Measurements from ENCODE around the gene CDH24.
"Not testable (repeated sequence)": the region's sequence is repeated elsewhere in the genome, so short reads cannot be mapped to it uniquely, and the experiment has no call there.

The CDH24 gene

GRCh38 chr14:23006188-23006534, 51.2 kb downstream of the CDH24 start:
- Histone ChIP-seq H3K9me3 (ENCODE audit: severe bottlenecking) (no peaks in the 10 kb centered on the region), H3K27ac (ENCODE audit: poor library complexity, severe bottlenecking) (peak overlapping the region; percentile 67), H3K4me1 (ENCODE audit: insufficient read depth, poor library complexity, severe bottlenecking) (peaks cover 30% of the 10 kb centered on the region), H3K36me3 (ENCODE audit: low read depth) (no peaks in the 10 kb centered on the region), H3K4me3 (ENCODE audit: severe bottlenecking) (peak overlapping the region; percentile 49), H3K27me3 (ENCODE audit: insufficient read depth, poor library complexity, severe bottlenecking) (no peaks in the 10 kb centered on the region)
- ATAC-seq (ENCODE audit: low read depth) (no peak), DNase-seq (ENCODE audit: low spot score) (no peak)
- TF ChIP-seq, protein P1, sequence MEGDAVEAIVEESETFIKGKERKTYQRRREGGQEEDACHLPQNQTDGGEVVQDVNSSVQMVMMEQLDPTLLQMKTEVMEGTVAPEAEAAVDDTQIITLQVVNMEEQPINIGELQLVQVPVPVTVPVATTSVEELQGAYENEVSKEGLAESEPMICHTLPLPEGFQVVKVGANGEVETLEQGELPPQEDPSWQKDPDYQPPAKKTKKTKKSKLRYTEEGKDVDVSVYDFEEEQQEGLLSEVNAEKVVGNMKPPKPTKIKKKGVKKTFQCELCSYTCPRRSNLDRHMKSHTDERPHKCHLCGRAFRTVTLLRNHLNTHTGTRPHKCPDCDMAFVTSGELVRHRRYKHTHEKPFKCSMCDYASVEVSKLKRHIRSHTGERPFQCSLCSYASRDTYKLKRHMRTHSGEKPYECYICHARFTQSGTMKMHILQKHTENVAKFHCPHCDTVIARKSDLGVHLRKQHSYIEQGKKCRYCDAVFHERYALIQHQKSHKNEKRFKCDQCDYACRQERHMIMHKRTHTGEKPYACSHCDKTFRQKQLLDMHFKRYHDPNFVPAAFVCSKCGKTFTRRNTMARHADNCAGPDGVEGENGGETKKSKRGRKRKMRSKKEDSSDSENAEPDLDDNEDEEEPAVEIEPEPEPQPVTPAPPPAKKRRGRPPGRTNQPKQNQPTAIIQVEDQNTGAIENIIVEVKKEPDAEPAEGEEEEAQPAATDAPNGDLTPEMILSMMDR (IDR thresholded peaks at IDR 0.05; ENCODE audit: poor library complexity, severe bottlenecking), result no peak

GRCh38 chr14:23005451-23006187, 51.7 kb downstream of the CDH24 start:
- no peaks in the 10 kb centered on the region for H3K9me3 ChIP-seq (ENCODE audit: severe bottlenecking)
- ATAC-seq (ENCODE audit: low read depth), result no peak
- H3K4me3 ChIP-seq (ENCODE audit: severe bottlenecking), result no peak overlapping the region
- DNase-seq (ENCODE audit: low spot score), result no peak
- H3K36me3 ChIP-seq (ENCODE audit: low read depth), result no peaks in the 10 kb centered on the region
- H3K27me3 ChIP-seq (ENCODE audit: insufficient read depth, poor library complexity, severe bottlenecking), result no peaks in the 10 kb centered on the region
- H3K27ac ChIP-seq (ENCODE audit: poor library complexity, severe bottlenecking), result peak overlapping the region; percentile 67
- H3K4me1 ChIP-seq (ENCODE audit: insufficient read depth, poor library complexity, severe bottlenecking), result peaks cover 30% of the 10 kb centered on the region
- TF ChIP-seq, protein P1 (IDR thresholded peaks at IDR 0.05; ENCODE audit: poor library complexity, severe bottlenecking), result no peak

DNA sequence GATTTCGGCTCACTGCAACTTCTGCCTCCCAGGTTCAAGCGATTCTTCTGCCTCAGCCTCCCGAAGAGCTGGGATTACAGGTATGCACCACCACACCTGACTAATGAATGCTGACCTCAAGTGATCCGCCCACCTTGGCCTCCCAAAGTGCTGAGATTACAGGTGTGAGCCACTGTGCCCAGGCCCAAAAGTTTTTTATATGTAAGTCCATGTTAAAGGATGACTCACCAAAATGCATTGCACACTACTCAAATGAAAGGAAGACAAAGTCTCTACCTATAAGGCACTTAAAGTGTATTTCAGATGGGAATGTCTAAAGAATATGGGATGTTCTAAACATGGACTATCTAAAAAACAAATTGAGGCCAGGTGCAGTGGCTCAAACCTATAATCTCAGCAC, 53.0 kb downstream of the CDH24 start:
- H3K27ac ChIP-seq (ENCODE audit: poor library complexity, severe bottlenecking); H3K36me3 ChIP-seq (ENCODE audit: low read depth); H3K9me3 ChIP-seq (ENCODE audit: severe bottlenecking); DNase-seq (ENCODE audit: low spot score); H3K4me3 ChIP-seq (ENCODE audit: severe bottlenecking); H3K27me3 ChIP-seq (ENCODE audit: insufficient read depth, poor library complexity, severe bottlenecking); ATAC-seq (ENCODE audit: low read depth): not testable (repeated sequence)
- H3K4me1 ChIP-seq (ENCODE audit: insufficient read depth, poor library complexity, severe bottlenecking), result peaks cover 29% of the 10 kb centered on the region

DNA sequence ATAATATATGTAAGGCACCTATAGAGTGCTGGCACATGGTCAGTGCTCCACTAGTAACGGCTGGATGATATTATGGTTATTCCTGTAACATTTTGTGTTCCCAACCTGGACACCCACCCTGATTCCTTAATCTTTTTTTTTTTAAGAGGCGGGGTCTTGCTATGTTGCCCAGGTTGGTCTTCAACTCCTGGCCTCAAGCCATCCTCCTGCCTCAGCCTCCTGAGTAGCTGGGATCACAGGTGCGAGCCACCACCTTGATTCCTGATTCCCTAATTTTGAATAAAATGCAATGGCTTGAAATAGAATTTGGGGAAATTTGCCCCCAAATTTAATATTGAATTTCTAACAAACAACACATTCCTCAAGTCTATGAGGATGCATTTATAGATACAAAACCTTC, 54.7 kb downstream of the CDH24 start:
- no peak overlapping the region for H3K4me3 ChIP-seq (ENCODE audit: severe bottlenecking)
- TF ChIP-seq, protein P1 (IDR thresholded peaks at IDR 0.05; ENCODE audit: poor library complexity, severe bottlenecking), result no peak
- no peaks in the 10 kb centered on the region for H3K9me3 ChIP-seq (ENCODE audit: severe bottlenecking)
- ATAC-seq (ENCODE audit: low read depth) (no peak), DNase-seq (ENCODE audit: low spot score) (no peak)
- peaks cover 12% of the 10 kb centered on the region for H3K4me1 ChIP-seq (ENCODE audit: insufficient read depth, poor library complexity, severe bottlenecking)
- H3K27ac ChIP-seq (ENCODE audit: poor library complexity, severe bottlenecking), result no peak overlapping the region
- no peaks in the 10 kb centered on the region for H3K27me3 ChIP-seq (ENCODE audit: insufficient read depth, poor library complexity, severe bottlenecking)
- H3K36me3 ChIP-seq (ENCODE audit: low read depth), result no peaks in the 10 kb centered on the region

- H3K4me1 ChIP-seq (ENCODE audit: insufficient read depth, poor library complexity, severe bottlenecking), result peaks cover 2% of the 10 kb centered on the region
- no peaks in the 10 kb centered on the region for H3K9me3 ChIP-seq (ENCODE audit: severe bottlenecking)
- ATAC-seq (ENCODE audit: low read depth), result no peak
- H3K36me3 ChIP-seq (ENCODE audit: low read depth), result no peaks in the 10 kb centered on the region
- no peak for DNase-seq (ENCODE audit: low spot score)
- no peak overlapping the region for H3K27ac ChIP-seq (ENCODE audit: poor library complexity, severe bottlenecking)
- H3K4me3 ChIP-seq (ENCODE audit: severe bottlenecking), result no peak overlapping the region
- TF ChIP-seq, protein P1 (IDR thresholded peaks at IDR 0.05; ENCODE audit: poor library complexity, severe bottlenecking), result no peak
- no peaks in the 10 kb centered on the region for H3K27me3 ChIP-seq (ENCODE audit: insufficient read depth, poor library complexity, severe bottlenecking)
Measured at GRCh38 chr14:23000860-23001259, 56.5 kb downstream of the CDH24 start.

Measured in RWPE2 (cell line).